ENCODE measurements around the gene ATG4C.

- TF ChIP-seq CTCF (conservative IDR thresholded peaks at IDR 0.05): no peak
- no peak for TF ChIP-seq ZFX (IDR thresholded peaks at IDR 0.05)
Observed at GRCh38 chr1:62826901-62827300, 43.0 kb downstream of the ATG4C start.
